Hepatocyte (in vitro differentiated cells): ENCODE results near the gene LYRM4.

Source experiments
- EZH2 ChIP-seq: fragments of 200-600 bp; sonication (generic); IDR thresholded peaks from 2 replicates; pipeline ENCODE4 v1.6.1; 2016; ENCODE audit warnings: antibody characterized with exemption, mild to moderate bottlenecking, borderline replicate concordance
- TF ChIP-seq, protein P1 (sequence below): fragments of 200-600 bp; sonication (generic); IDR thresholded peaks from 2 replicates; pipeline ENCODE4 v1.5.1; 2016; ENCODE audit warnings: antibody characterized with exemption, mild to moderate bottlenecking; ENCODE audit not compliant: poor library complexity

DNA sequence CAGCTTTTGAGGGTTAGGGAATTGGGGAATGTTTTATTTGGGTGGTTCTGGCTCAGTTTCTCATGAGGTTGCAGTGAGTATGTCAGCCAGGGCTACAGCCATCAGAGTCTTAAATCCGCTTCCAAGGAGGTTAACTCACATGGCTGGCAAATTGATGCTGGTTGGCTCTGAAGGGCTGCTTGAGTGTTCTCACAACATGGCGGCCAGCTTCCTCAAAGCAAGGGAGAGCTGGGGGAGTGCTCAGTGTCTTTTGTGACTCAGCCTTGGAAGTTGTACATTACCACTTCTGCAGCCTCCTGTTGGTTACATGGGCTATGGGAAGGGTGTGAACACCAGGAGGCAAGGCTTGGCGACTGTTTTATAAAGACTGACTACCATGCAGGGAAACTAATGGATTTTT lies 193.4 kb downstream of the LYRM4 start:
- TF ChIP-seq, protein P1, sequence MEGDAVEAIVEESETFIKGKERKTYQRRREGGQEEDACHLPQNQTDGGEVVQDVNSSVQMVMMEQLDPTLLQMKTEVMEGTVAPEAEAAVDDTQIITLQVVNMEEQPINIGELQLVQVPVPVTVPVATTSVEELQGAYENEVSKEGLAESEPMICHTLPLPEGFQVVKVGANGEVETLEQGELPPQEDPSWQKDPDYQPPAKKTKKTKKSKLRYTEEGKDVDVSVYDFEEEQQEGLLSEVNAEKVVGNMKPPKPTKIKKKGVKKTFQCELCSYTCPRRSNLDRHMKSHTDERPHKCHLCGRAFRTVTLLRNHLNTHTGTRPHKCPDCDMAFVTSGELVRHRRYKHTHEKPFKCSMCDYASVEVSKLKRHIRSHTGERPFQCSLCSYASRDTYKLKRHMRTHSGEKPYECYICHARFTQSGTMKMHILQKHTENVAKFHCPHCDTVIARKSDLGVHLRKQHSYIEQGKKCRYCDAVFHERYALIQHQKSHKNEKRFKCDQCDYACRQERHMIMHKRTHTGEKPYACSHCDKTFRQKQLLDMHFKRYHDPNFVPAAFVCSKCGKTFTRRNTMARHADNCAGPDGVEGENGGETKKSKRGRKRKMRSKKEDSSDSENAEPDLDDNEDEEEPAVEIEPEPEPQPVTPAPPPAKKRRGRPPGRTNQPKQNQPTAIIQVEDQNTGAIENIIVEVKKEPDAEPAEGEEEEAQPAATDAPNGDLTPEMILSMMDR: no peak
- TF ChIP-seq EZH2: no peak
